HTR-8/SVneo (cell line): ENCODE measurements around the gene STAC2.

Experiments used
- DNase-seq: peaks from one replicate; pipeline ENCODE4 v3.0.0; 2011; ENCODE audit warnings: low spot score, mixed read lengths; ENCODE audit not compliant: insufficient read length
- FAIRE-seq: peaks from 2 replicates; lab custom pipeline; 2011; peaks lifted over from hg19 to GRCh38; lab: Jason Lieb, UNC

The STAC2 gene

GRCh38 chr17:39212841-39213480 lies 12.8 kb downstream of the STAC2 start:
- DNase-seq (no peak), FAIRE-seq (peak; percentile 66)

- FAIRE-seq = no peak
- no peak for DNase-seq
Observed at GRCh38 chr17:39212195-39212810, 13.4 kb downstream of the STAC2 start.

- DNase-seq = no peak
Observed at GRCh38 chr17:39210093-39210434, 15.7 kb downstream of the STAC2 start.

GRCh38 chr17:39209317-39210092 lies 16.2 kb downstream of the STAC2 start:
- no peak for DNase-seq
- FAIRE-seq = peak; percentile 96

More at GRCh38 chr17:39210093-39210434, 15.7 kb downstream of the STAC2 start:
- no peak for FAIRE-seq

GRCh38 chr17:39208893-39209292 lies 16.9 kb downstream of the STAC2 start:
- DNase-seq = no peak
- FAIRE-seq = peak; percentile 76

GRCh38 chr17:39208136-39208535 lies 17.6 kb downstream of the STAC2 start:
- no peak for DNase-seq
- no peak for FAIRE-seq

- FAIRE-seq (no peak), DNase-seq (no peak)
Observed at GRCh38 chr17:39205112-39205526, 20.6 kb downstream of the STAC2 start.

- DNase-seq (no peak), FAIRE-seq (no peak)
Observed at GRCh38 chr17:39204245-39204644, 21.5 kb downstream of the STAC2 start.

GRCh38 chr17:39200957-39201510 lies 24.7 kb downstream of the STAC2 start:
- FAIRE-seq = no peak

GRCh38 chr17:39200070-39200879 lies 25.5 kb downstream of the STAC2 start, which contains the start of gene RPL19:
RPL19 (plus strand) TSS chr17:39200283; CDS start chr17:39200345, 62 bp downstream.
- FAIRE-seq (no peak), DNase-seq (peak; percentile 82)

More at GRCh38 chr17:39200957-39201510, 24.7 kb downstream of the STAC2 start:
- DNase-seq = no peak

GRCh38 chr17:39199820-39200069 lies 26.0 kb downstream of the STAC2 start:
- DNase-seq (peak; percentile 98), FAIRE-seq (peak; percentile 72)

GRCh38 chr17:39198186-39198566 lies 27.6 kb downstream of the STAC2 start:
- DNase-seq (no peak), FAIRE-seq (no peak)

- FAIRE-seq (peak; percentile 86), DNase-seq (peak; percentile 89)
Observed at GRCh38 chr17:39197380-39198185, 28.2 kb downstream of the STAC2 start, which contains the start of gene CACNB1. CACNB1 (minus strand) TSS chr17:39197669; CDS start chr17:39197495, 174 bp downstream.

GRCh38 chr17:39196808-39197291 lies 28.9 kb downstream of the STAC2 start:
- DNase-seq = peak; percentile 85
- FAIRE-seq = peak; percentile 72

- peak; percentile 45 for DNase-seq
- no peak for FAIRE-seq
Observed at GRCh38 chr17:39196241-39196807, 29.4 kb downstream of the STAC2 start.

GRCh38 chr17:39195568-39196160 lies 30.1 kb downstream of the STAC2 start:
- DNase-seq (no peak), FAIRE-seq (no peak)

GRCh38 chr17:39194985-39195524 lies 30.7 kb downstream of the STAC2 start:
- no peak for DNase-seq
- FAIRE-seq = no peak
